A549 treated with Hydrocortisone at 1 μM for 4 hours (cell line): ENCODE measurements around the gene CT45A8. TPM values are rescaled to one million over a fixed set of nuclear protein-coding genes. Genes with fewer than 3 reads are reported as not detected.

Experiments
- total RNA-seq: library from RNA; stranded (reverse); fragments of 200-300 nt; extraction: Qiagen RNA extraction; gene quantifications from 5 replicates; pipeline ENCODE4 v1.2.3, GENCODE V29; 2022

The CT45A8 gene, protein sequence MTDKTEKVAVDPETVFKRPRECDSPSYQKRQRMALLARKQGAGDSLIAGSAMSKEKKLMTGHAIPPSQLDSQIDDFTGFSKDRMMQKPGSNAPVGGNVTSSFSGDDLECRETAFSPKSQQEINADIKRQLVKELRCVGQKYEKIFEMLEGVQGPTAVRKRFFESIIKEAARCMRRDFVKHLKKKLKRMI
- not detected in 5 replicates for total RNA-seq

GRCh38 chrX:135854438-135854837, at the start of gene CT45A8:
Gene CT45A8 (minus strand): TSS chrX:135854538. CDS start chrX:135850783, 3,755 bp downstream.

GRCh38 chrX:135893294-135893817, 39.0 kb upstream of the CT45A8 start, which contains the start of the genes CT45A10 and SAGE1:
Gene CT45A10 (minus strand): TSS chrX:135893444. CDS start chrX:135885344, 8,100 bp downstream.
Gene SAGE1 (plus strand): TSS chrX:135893716. CDS start chrX:135896243, 2,527 bp downstream.

DNA sequence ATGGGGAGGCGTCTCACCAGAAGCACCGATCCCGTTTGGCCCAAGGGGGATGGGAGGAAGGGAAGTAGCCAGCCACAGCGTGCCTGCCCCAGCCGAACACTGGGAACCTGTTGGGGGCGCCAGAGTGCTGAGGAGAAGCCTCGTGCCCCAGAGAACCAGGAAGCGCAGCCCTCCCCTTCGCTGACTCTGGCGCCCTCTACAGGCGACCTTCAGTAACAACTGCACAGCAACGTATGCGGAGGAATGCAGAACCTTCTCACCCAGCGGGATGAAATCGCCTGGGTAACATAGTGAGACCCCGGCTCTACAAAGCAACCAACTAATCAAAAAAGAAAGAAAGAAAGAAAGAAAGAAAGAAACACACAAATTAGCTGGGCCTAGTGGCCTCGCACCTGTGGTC, 17.4 kb upstream of the CT45A8 start, which contains the start of gene CT45A9:
Gene CT45A9 (minus strand): TSS at position 101 of the 400 bp plus-strand sequence. CDS start 3,751 bp downstream, outside the sequence.

GRCh38 chrX:135837180-135837579, 17.2 kb downstream of the CT45A8 start, which contains the start of gene CT45A7:
Gene CT45A7 (minus strand): TSS chrX:135837280. CDS start chrX:135833533, 3,747 bp downstream.

DNA sequence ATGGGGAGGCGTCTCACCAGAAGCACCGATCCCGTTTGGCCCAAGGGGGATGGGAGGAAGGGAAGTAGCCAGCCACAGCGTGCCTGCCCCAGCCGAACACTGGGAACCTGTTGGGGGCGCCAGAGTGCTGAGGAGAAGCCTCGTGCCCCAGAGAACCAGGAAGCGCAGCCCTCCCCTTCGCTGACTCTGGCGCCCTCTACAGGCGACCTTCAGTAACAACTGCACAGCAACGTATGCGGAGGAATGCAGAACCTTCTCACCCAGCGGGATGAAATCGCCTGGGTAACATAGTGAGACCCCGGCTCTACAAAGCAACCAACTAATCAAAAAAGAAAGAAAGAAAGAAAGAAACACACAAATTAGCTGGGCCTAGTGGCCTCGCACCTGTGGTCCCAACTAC, 34.4 kb downstream of the CT45A8 start, which contains the start of gene CT45A2:
Gene CT45A2 (minus strand): TSS at position 101 of the 400 bp plus-strand sequence. CDS start 3,747 bp downstream, outside the sequence.

GRCh38 chrX:135802687-135803086, 51.7 kb downstream of the CT45A8 start, which contains the start of gene CT45A6:
Gene CT45A6 (minus strand): TSS chrX:135802787. CDS start chrX:135798993, 3,794 bp downstream.

Other genes with a start within 250 kb of the CT45A8 start
- gene CT45A1, start 140.9 kb downstream of the CT45A8 start, total RNA-seq: not detected in 5 replicates
- 0.26 TPM in 1 of 5 replicates, not detected in the others for gene CT45A3, start 86.3 kb downstream of the CT45A8 start, total RNA-seq
- 0.10 to 0.13 TPM (median 0.12 TPM) in 3 of 5 replicates, not detected in the others for gene CT45A5, start 69.0 kb downstream of the CT45A8 start, total RNA-seq
- gene CT45A6, start 51.8 kb downstream of the CT45A8 start, total RNA-seq: not detected in 5 replicates
- 0.10 TPM in 1 of 5 replicates, not detected in the others for gene CT45A2, start 34.5 kb downstream of the CT45A8 start, total RNA-seq
- gene CT45A7, start 17.3 kb downstream of the CT45A8 start, total RNA-seq: not detected in 5 replicates
- not detected in 5 replicates for gene CT45A9, start 17.3 kb upstream of the CT45A8 start, total RNA-seq
- 0.31 to 0.67 TPM (median 0.44 TPM) in 5 replicates for gene CT45A10, start 38.9 kb upstream of the CT45A8 start, total RNA-seq
- gene SAGE1, start 39.2 kb upstream of the CT45A8 start, total RNA-seq: not detected in 5 replicates
- 16.4 to 21.1 TPM (median 18.6 TPM) in 5 replicates for gene MMGT1, start 119.5 kb upstream of the CT45A8 start, total RNA-seq
- gene SLC9A6, start 130.9 kb upstream of the CT45A8 start, total RNA-seq: 6.4 to 11.2 TPM (median 8.3 TPM) in 5 replicates